H54 (cell line): ENCODE measurements around the gene SLC47A1.

Source experiments
- DNase-seq: peaks from one replicate; pipeline ENCODE4 v3.0.0; 2011; ENCODE audit warnings: low spot score, mixed read lengths; ENCODE audit not compliant: insufficient read length
- FAIRE-seq: peaks from 3 replicates; lab custom pipeline; 2011; peaks lifted over from hg19 to GRCh38; lab: Jason Lieb, UNC
- POLR2A ChIP-seq: IDR thresholded peaks from 2 replicates; pipeline ENCODE4 v1.6.1; 2011; ENCODE audit warnings: low read depth, mild to moderate bottlenecking, low read length

SLC47A1 gene

DNA sequence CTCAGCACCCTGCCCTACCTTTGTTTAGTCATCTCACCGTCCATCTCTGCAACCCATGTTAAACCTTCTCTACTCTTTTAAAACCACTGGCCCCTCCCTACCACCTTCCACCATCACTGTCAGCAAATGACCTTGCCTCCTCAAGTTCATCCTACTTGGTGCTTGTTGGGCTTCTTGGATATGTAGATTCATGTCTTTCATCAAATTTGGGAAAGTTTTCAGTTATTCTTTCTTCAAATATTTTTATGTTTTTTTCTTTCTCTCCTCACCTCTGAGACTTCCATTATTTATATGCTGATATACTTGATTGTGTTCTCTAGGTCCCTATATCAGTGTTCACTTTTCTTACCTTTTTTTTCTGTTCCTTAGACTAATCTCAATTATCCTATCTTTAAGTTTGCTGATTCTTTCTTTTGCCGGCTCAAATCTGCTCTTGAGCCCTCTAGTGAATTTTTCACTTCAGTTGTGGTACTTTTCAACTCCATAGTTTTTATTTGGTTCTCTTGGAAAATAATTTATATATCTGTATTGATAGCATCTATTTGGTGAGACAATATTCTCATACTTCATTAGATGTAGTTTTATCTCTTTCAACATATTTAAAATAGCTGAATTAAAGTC lies 86.2 kb downstream of the SLC47A1 start:
- TF ChIP-seq POLR2A = no peak
- no peak for DNase-seq
- FAIRE-seq = no peak

DNA sequence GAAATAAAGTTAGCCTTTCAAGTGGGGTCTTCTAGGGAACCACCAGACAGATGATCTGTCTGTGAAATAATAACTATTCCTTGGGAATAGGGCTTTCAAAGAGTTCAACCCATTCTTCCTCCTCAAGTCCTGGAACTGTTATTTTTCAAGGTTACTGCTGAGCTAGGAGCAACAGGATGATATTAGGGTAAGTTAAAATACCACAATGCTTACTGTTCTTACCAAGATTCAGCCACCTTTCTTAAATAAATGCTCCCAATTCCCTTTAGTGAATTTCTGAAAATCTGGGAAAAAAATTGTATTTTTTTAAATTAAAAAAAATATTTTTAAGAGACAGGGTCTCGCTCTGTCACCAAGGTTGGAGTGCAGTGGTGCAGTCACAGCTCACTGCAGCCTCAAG lies 88.0 kb downstream of the SLC47A1 start:
- DNase-seq (no peak), FAIRE-seq (no peak)
- TF ChIP-seq POLR2A = no peak

DNA sequence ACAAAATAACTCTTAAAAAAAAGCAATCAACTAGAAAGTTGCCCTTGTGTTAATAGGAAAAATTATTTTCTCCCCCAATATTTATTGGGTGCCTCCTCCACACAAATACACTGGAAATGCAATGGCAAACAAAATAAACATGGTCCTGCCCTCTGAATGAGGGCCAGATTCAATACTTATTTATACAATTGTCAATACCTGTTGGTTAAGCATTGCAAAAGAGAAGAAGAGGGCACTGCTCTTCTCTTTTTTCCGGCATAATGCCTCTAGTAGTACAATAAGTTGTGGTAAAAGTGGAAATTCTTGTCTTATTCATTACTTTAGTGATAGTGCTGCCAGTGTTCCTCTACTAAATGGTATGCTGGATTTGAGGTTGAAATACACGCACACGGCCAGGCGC lies 92.4 kb downstream of the SLC47A1 start:
- TF ChIP-seq POLR2A = no peak
- DNase-seq = no peak
- no peak for FAIRE-seq
